ENCODE data around the gene ADSS2.
A peak's percentile ranks its signal among the peaks of the same experiment; 100 is the strongest.
"Not testable (repeated sequence)": the region's sequence is repeated elsewhere in the genome, so short reads cannot be mapped to it uniquely, and the experiment has no call there.

Gene ADSS2

DNA sequence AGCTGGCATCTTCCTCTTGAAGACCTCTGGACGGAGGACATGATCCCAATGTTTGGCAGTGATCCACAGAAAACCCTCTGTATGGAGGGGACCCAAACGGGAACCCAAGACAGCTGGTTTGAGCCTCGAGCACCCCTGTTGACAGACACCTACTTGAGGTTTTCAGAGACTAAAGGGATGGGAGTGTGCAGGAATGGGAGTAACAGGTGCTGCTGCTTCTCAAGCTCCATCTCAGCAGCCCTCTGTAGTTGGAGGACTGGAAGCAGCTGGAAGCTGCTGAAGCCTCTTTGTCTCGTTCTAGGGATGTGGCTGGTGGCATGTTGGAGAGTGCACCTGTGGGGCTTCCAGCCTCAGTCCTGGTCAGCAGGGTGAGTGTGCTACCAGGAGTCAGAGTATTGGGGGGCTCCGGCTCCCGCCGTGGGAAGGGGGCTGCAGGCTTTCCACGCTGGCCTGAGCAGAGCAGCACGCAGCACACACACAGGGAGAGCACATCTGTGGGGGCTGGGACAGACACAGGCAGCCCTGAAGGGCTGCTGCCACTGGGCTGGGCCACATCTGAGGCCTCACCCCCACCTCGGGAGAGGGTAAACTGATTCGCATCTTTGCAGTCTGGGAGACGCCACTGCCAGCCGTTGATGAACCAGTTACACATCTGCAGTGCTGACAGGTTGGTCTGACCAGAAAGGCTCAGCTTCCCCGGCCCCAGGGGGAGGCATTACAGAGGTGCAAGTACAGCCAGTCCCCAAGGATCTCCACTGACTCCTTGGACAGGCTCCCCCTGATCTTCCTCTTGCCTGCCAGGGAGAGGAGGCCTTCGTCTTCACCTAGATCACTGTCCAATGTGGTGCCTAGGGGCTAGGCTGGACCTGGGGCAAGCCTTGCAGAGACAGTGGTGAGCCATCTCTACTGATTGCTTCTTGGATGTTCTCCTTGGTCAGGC is 56.6 kb downstream of the ADSS2 start:
- no peak for DNase-seq

- DNase-seq, result no peak
Measured at GRCh38 chr1:244394346-244394745, 57.4 kb downstream of the ADSS2 start.

GRCh38 chr1:244393604-244394176 is 58.0 kb downstream of the ADSS2 start:
- no peak for DNase-seq

GRCh38 chr1:244391761-244392160 is 59.9 kb downstream of the ADSS2 start:
- DNase-seq, result peak; percentile 30

DNA sequence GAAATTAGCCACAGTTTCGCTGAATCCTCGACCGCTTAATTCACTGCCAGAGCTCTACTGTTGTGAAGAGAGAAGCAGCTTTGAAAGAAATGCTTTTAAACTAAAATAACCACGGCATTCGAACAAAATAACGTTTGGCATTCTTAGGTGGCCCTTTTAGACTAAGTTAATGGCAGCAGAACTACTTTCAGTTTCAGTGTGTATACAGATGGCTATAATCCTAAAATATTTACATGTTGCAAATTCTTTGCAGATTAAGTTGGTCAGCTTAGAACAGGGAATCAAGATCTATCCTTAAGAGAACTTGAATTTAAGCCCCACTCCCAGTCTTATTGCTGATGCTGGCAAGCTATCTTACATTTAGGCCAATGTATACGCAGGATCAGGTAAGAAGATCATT is 62.7 kb downstream of the ADSS2 start:
- DNase-seq, result no peak

DNA sequence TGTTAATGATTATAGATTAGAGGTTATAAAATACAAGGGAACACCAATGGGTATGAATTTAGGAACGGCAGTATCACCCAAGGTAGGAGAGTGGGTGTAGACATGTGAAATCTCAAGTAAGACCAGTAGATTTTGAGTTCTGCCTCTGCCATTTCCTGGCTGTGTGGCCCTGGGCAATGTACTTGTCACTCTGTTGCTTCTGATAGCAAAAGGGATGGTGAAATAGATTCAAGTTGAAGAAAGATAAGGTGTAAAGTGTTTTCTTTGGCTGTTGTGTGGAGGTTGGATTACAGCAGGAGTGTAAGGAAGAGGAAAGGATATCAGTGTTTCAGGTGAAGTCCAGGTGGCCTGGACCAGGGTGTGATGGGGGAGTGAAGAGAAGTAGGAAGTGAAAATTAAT is 64.3 kb downstream of the ADSS2 start:
- DNase-seq, result no peak

DNA sequence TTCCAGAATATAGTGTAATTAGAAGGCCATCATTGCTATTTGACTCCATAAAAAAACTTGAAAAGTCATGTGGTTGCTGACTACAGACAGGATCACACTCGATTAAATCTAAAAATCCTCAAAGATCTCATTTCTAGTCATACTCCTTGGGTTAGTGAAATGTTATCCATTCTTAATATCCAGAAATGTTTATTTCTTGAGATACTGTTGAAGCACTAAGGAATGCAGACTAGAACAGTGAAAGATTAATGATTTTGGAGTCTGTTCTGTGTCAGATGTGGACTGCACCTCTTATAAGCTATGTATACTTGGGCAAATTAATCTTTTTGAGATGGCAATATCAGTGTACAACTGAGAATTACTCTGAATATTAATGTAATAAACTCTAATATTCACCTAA is 65.1 kb downstream of the ADSS2 start:
- DNase-seq, result no peak

DNA sequence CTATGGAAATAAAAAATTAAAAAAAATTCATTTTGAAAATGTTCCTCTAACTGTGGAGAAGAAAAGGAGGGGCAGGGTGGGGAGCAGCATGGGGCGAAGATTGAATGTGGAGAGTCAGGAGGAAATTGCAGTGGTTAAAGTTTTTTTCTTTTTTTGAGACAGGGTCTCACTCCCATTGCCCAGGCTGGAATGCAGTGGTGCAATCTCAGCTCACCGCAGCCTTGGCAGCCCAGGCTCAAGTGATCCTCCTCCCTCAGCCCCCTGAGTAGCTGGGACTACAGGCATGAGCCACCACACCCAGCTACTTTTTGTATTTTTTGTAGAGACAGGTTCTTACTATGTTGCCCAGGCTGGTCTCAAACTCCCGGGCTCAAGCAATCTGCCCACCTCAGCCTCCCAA is 67.6 kb downstream of the ADSS2 start:
- no peak for DNase-seq

DNA sequence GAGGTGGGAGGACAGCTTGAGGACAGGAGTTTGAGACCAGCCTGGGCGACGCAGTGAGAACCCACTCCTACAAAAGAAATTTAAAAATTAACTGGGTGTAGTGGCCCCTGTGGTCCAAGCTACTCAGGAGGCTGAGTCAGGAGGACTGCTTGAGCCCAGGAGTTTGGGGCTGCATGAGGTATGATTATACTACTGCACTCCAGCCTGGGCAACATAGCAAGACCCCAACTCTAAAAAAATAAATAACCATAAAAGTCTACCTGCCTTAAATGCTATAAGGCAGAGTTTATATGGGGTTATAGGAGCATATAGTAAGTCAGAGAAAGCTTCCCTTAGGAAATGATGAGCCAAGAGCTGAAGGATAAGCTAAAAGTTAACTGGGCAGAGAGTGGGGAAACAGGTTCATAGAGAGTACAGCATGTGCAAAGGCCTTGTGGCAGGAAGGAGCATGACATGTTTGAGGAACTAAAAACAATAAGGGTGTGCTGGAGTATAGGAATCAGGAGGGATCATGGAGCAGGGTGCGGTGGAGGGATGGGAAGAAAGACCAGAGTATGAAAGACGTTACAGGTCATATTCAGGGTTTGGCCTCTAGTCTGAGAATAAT is 68.3 kb downstream of the ADSS2 start:
- no peak for DNase-seq

DNA sequence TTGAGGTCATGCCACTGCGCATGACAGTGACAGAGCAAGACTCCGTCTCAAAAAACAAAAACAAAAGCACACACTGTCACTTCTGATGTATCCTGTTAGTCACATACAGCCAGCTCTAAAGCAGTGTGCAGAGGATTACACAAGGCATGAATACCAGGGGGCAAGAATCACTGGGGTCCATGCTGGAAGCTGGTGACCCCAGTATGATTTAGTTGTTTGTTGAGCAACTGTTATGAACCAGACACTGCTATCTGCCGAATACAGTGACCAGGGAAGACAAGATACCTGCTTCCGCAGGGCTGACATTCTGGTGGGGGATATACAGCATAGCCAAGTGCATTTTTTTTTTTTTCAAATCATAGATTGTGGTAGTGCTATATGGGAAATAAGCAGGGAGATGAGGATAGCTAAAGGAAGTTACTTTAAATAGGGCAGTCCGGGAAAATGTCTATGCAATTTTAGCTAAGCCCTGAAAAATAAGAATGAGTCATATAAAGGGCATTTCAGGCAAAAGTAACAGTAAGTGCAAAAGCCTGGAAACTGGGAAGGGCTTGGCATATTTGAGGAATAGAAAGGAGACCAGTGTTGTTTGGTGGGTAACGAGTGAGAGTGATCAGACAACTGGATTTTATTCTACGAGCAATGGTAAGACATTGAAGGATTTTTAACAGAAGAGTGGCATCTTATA is 69.7 kb downstream of the ADSS2 start:
- DNase-seq, result peak; percentile 84

DNA sequence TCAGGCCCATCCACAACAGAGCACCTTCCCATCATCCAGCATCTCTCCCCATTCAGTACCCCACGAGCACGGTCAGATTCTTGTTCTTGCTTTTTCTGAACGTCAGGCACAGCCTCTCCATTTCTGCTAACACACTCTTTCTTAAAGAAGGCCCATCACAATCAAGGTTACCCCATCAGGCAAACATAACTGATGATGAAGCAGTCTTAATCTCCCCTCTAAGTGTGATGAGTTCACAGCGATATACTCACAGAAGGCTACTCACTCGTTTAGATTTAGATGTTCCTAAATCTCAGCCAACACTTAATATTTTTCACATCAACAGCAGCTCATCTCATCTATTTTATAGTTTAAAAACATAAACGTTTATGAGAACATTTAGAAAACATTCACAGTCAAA is 75.6 kb downstream of the ADSS2 start:
- DNase-seq, result no peak

GRCh38 chr1:244375051-244375450 is 76.7 kb downstream of the ADSS2 start:
- DNase-seq, result no peak

DNA sequence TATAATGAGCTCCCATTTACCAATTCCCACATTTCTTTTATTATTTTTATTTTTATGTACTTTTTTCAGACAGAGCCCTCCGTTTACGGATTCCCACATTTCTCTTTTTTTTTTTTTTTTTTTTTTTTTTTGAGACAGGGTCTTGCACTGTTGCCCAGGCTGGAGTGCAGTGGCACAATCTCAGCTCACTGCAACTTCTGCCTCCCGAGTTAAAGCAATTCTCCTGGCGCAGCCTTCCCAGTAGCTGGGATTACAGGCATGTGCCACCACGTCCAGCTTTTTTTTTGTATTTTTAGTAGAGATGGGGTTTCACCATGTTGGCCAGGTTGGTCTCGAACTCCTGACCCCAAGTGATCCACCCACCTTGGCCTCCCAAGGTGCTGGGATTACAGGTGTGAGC is 77.2 kb downstream of the ADSS2 start:
- not testable (repeated sequence) for DNase-seq

DNA sequence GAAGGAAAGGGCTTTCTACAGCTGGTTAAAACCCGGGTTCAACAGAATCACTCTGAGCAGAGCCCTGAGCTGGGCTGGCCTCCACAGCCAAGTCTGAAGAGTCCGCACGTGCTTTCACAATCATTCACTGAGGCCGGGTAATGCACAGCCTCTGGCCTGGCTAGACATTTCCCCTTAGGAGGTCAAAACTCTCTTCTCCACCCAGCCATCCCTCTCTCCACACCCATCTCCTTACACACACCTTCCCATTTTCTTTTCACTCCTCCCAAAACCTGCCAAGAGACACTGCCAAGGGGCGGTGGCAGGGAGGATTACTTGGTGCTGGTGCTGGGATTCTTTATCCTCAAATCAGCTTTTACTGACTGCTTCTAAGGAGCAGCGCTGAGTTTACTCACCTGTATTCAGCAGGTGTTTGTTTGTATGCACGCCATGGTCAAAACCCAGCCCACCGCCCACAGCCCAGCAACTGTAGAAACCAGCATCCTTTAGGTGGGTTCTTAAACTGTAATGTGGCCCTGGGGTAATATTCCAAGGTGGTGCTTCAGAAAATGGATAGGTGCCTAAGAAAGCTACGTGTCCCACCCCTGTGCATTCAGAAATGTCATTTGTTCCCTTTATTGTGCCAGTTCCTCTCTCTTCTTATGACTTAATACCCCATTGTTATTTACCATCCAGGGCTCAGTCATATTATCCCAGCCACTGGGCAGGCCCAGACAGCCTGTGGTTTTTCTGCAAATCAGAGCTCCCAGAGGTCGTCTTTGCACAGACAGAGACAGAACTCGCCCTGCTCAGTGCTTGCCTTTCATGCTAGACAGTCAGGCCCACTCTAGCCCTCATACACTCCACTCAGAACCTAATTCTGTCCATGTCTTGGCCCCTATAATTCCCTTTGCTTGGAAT is 80.2 kb downstream of the ADSS2 start:
- no peak for DNase-seq

DNA sequence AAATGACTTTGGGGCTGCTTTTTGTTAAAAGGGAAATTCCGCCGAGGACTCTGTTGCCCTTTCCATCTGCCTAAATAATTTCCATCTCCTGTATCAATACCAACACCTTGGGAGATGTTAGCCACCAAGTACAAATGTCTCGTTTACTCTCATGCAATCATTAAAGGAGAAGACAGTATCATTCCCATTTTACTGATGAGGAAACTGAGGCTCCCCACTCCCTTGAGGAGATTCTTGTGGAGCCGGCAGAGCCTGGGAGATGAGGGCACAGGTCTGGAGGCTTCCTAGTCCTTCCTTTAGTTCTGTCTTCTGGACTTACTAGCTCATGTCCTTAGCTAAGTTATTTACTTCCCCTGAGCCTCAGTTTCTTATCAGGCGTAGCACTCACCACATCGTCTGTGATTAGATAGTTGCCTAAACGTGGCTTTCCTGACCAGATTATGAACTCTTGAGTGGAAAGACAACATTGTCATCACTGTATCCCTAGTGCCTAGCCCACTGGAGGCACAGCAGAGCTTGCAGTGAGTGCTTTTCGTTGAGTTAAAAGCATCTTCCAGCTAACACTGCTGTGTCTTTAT is 81.6 kb downstream of the ADSS2 start:
- DNase-seq, result no peak

DNA sequence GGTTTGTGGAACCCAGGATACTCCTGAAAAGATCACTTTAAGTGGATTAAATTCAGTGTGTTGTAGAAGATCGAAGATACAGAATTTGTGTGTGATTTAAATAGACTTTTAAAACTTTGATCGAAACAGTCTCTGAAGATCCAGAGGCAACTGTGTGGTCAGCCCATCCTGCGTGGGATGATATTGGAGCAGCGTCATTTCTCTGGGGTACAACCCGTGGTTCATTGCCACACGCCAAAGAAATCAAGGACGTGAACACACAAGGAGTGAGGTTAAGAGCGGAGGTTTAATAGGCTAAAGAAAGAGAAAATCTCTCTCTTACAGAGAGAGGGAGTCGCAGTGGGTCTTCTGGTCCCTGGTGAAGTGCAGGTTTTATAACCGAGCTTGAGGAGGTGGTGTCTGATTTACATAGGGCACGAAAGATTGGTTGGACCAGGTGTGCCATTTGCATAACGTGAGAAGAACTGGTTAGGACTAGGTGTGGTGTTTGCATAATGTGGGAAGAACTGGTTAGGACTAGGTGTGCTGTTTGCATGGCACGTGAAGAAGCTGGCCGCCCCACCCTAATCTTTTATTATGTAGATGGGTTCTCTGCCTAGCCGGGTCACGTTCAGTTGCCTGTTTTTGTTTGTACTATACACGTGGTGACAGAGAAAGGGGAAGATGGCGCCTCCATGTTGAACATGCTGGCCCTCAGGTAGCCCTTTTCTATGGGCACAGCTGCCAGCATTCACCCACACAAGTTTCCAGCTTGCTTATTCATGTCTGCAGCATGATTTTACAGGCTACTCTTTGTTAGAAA is 82.3 kb downstream of the ADSS2 start:
- DNase-seq, result no peak

GRCh38 chr1:244368279-244368678 is 83.4 kb downstream of the ADSS2 start:
- no peak for DNase-seq

DNA sequence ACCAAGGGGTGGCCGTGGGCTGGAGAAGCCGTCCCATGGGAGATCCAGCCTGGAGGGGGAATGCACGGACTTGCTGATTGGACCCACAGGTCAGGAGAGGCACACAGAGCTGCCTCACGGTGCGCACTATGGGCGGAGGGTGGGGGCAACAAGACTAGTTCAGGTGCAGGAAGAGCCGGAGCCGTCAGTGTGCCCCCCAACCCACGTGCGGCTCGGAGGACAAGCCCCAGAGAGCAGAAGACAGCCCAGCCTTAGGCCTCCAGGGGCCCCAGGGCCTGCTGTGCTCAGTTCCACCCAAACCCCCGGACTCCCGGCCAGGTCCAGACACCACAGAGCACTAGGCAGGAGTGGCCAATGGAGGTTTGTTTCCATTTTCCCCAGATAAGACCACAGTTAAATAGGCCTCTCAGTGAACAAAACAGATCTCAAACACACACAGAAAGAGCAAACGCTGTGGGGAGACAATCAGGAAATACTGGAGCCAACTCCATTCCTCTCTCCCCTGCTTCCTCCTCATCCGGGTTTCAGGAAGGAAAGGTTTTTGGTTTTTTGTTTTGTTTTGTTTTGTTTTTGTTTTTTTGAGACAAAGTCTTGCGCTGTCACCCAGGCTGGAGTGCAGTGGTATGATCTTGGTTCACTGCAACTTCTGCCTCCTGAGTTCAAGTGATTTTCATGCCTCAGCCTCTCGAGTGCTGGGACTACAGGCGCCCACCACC is 84.2 kb downstream of the ADSS2 start:
- DNase-seq, result no peak

DNA sequence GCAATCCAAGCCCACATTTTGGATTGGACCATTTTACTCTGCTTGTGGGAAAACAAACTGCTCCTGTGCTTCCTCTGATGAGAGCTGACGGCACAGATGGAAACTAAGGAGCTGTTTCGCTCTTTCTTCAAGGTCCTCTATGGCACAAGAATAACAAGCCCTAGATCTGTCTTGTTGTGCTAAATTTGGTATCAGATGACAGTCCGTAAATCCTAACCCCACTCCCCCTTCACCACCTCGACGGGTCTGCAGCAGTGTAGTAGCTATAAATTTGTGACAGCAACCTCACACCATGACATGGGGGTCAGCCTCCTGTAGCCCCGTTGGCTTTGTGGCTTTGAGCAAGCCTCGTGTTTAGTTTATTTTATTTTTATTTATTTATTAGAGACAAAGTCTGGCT is 85.9 kb downstream of the ADSS2 start:
- no peak for DNase-seq

- DNase-seq, result not testable (repeated sequence)
Measured at GRCh38 chr1:244365262-244365661, 86.4 kb downstream of the ADSS2 start.
